ENCODE data around the gene ELP2. TPM values are rescaled to one million over a fixed set of nuclear protein-coding genes. Genes with fewer than 3 reads are reported as not detected.

ELP2 gene
- total and polyA plus RNA-seq, 4 experiments from 2014 or later: 76.3 to 143 (median 110) TPM

DNA sequence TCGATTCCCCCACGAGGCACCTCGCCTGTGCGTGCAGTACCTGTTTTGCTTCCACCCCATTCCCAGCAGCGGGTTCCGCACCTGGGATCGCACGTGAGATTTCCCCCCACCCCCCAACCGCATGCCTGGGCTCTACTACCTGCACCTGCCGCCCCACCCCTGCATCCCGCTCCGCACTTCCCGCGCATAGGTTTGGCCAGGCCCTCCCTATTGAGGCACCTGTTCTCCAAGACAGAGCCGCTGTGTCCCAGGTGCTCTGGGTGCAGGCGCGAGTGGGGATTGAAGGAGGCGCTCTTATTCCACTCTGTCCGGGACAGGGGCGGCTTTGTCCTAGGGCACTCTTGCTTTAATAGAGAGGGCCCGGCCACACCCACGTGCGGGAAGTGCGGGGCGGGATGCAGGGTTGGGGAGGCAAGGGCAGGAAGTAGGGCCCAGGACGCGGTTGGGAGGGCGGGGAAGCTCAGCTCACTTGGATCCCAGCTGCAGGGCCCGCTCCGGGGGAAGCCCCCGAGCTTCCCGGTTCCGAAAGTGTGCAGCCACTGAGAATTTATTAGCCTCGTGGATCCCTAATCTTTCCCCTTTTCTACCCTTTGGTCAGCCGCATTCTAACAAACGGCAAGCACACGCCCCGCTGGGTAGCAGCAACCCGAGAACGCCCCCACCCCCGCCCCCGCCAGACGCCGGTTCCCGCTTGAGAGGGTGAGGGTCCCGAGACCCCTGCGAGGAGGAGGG lies 56.9 kb downstream of the ELP2 start:
- Mint-ChIP-seq H3K4me3 (peak overlapping the region; percentile 80 to 87 (median 86)), H3K27ac (peak overlapping the region in 1 of 7 donors; percentile 6), H3K27me3 (peaks cover 3 to 5% of the 10 kb centered on the region in 2 donors), H3K36me3 (peaks cover 0 to 4% of the 10 kb centered on the region in 2 donors), H3K4me1 (peaks cover 2 to 9% (median 7%) of the 10 kb centered on the region in 4 donors), H3K9me3 (no peaks in the 10 kb centered on the region)
- intact Hi-C loops (cut with micrococcal nuclease): no loop called here
- Histone ChIP-seq H3K4me3 (ENCODE audit: low read length in 2 of 2) (peak overlapping the region; percentile 67 to 81), H3K4me1 (ENCODE audit: insufficient read depth, low read length) (peaks cover 8% of the 10 kb centered on the region), H3K9me3 (ENCODE audit: control insufficient read depth in 1 of 2, low read length in 2 of 2) (no peaks in the 10 kb centered on the region), H3K36me3 (ENCODE audit: insufficient read depth, low read length) (no peaks in the 10 kb centered on the region), H3K27me3 (ENCODE audit: insufficient read depth, low read length) (no peaks in the 10 kb centered on the region), H3K27ac (ENCODE audit: low read depth, low read length) (peak overlapping the region; percentile 22)
- CTCF ChIA-PET (ENCODE audit: partially characterized antibody): no interaction called here
- POLR2A ChIA-PET (ENCODE audit: partially characterized antibody): no interaction called here
- DNase-seq: peak in 1 of 5 donors; percentile 8

DNA sequence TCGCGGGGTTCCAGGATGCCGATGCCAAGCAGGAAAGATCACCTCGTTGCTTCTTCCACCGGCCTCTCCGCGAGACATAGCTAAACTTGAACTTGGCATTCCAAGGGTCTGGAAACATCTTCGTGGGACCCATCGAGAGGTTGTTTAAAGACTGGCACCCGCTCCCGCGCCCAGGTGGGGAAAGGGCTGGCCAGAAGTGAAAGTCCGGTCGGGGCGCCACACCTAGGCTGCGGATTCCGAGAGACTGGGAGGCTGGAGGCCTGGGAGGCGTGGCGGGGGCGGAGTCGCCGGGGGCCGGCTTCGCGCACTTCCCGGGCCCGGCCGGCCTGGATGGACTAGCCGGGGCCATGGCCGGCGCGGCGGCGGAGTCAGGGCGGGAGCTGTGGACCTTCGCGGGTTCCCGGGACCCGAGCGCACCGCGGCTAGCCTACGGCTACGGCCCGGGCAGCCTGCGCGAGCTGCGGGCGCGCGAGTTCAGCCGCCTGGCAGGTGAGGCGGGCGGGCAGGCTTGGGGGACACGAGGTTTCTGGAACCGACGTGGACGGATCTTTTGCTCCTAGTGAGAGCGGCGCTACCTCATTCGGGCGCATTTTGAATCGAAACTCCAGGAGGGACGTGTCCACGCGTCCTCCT lies 57.6 kb downstream of the ELP2 start, which contains the start of gene MOCOS:
Gene MOCOS (plus strand): TSS at position 305 of the 633 bp plus-strand sequence. CDS start 43 bp downstream, at position 348.
- H3K27ac ChIP-seq (ENCODE audit: low read depth, low read length): peak within 1 kb of the TSS; percentile 22
- CTCF ChIA-PET (ENCODE audit: partially characterized antibody): no interaction called here
- peaks cover 3 to 5% of the 10 kb centered on the region in 2 donors for H3K27me3 Mint-ChIP-seq

DNA sequence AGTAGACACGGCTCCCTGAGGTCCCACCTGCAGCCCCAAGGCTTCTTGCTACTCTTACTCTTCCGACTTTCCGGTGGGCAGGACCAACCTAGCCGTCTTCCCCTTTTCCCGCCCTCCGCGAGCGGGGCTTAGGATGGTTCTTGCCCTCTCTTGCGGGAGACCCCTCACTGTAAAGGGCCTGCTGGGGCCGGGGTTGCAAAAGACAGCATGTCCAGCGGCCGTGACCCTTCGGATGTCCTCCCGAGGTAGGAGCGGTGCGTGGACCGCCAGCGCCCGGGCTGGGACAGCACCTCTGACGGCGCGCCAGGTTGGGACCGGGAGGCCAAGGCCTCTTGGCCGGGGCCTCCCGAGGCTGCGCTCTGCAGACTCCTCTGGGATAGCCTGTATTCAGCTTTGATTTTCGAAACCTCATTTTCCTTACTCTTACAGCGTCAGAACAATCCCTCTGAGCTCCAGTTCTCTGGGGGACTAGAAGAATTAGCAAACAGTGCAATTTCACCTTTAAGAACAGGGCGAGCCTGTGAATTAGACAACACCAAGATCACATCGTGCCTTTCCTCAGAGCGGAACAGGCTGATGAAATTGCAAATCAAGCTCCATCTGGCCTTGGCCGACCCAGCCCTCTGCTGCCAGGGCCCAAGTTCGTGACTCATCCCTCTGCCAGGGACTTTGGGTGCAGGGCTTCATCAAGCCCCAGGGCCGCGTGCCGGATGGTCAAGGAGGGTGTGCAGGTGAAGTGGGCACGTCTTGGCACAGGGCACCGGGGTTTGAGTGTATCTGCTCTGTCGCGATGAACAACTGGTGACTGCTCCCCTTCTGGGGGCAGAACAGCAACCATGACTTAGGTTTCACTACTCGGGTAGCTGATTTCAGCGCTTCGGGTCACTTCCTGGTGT lies 58.4 kb downstream of the ELP2 start:
- CTCF ChIA-PET (ENCODE audit: partially characterized antibody): no interaction called here
- H3K4me1 Mint-ChIP-seq: peaks cover 2 to 9% (median 6%) of the 10 kb centered on the region in 4 donors

More for the DNA sequence above, 57.6 kb downstream of the ELP2 start, which contains the start of gene MOCOS:
- H3K36me3 Mint-ChIP-seq: peaks cover 0 to 4% of the 10 kb centered on the region in 2 donors
- no peaks in the 10 kb centered on the region for H3K9me3 Mint-ChIP-seq
- intact Hi-C loops (cut with micrococcal nuclease): no loop called here
- POLR2A ChIA-PET (ENCODE audit: partially characterized antibody): interaction anchor here (0.6 kb wide), 1 partner anchor 58 kb away, joined by 3 read pairs; the partner anchor contains the start of gene SLC39A6
- H3K4me3 Mint-ChIP-seq: peak within 1 kb of the TSS; percentile 84 to 88 (median 86)
- peaks cover 2 to 9% (median 6%) of the 10 kb centered on the region in 4 donors for H3K4me1 Mint-ChIP-seq
- peak within 1 kb of the TSS in 4 of 7 donors; percentile 16 to 80 (median 54) for H3K27ac Mint-ChIP-seq
- Histone ChIP-seq H3K4me3 (ENCODE audit: low read length in 2 of 2) (peak within 1 kb of the TSS; percentile 67 to 81), H3K9me3 (ENCODE audit: control insufficient read depth in 1 of 2, low read length in 2 of 2) (no peaks in the 10 kb centered on the region), H3K27me3 (ENCODE audit: insufficient read depth, low read length) (no peaks in the 10 kb centered on the region), H3K36me3 (ENCODE audit: insufficient read depth, low read length) (no peaks in the 10 kb centered on the region), H3K4me1 (ENCODE audit: insufficient read depth, low read length) (peaks cover 8% of the 10 kb centered on the region)
- DNase-seq: peak; percentile 22 to 55 (median 30)

DNA sequence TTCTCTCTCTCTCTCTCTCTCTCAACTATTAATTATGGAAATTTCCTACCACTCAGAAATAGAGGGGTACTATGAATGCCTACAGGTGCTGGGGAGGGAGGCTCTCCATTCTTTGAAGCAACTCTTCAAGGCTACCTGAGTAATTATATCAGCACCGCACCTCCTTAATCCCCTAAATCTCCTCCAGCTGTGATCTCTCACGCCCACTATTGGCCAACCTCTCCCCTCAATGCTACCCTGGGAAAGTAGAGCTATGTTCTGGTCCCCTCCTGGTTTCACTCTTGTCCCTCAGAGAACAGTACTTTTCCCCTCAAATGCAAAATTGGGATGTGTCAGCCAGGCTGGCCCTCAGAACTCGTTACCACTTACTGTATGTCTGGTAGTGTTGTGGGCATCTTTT lies 59.2 kb downstream of the ELP2 start:
- Mint-ChIP-seq H3K36me3 (peaks cover 0 to 4% of the 10 kb centered on the region in 2 donors), H3K4me3 (peak overlapping the region; percentile 80 to 88 (median 82)), H3K27me3 (peaks cover 4 to 7% of the 10 kb centered on the region in 2 donors), H3K27ac (peak overlapping the region in 1 of 7 donors; percentile 58), H3K9me3 (no peaks in the 10 kb centered on the region), H3K4me1 (peaks cover 2 to 9% (median 6%) of the 10 kb centered on the region in 4 donors)
- H3K27ac ChIP-seq (ENCODE audit: low read depth, low read length): no peak overlapping the region
- no peaks in the 10 kb centered on the region for H3K27me3 ChIP-seq (ENCODE audit: insufficient read depth, low read length)
- no peak for DNase-seq
- ChIA-PET POLR2A (ENCODE audit: partially characterized antibody) (no interaction called here), CTCF (ENCODE audit: partially characterized antibody) (interaction anchor here (1.1 kb wide), 1 partner anchor 96 kb away, joined by 3 read pairs; no protein-coding TSS in a partner anchor)
- no peaks in the 10 kb centered on the region for H3K36me3 ChIP-seq (ENCODE audit: insufficient read depth, low read length)
- no peak overlapping the region for H3K4me3 ChIP-seq (ENCODE audit: low read length in 2 of 2)
- intact Hi-C loops (cut with micrococcal nuclease): no loop called here
- no peaks in the 10 kb centered on the region for H3K9me3 ChIP-seq (ENCODE audit: control insufficient read depth in 1 of 2, low read length in 2 of 2)
- H3K4me1 ChIP-seq (ENCODE audit: insufficient read depth, low read length): peaks cover 8% of the 10 kb centered on the region

More for the DNA sequence above, 58.4 kb downstream of the ELP2 start:
- Histone ChIP-seq H3K36me3 (ENCODE audit: insufficient read depth, low read length) (no peaks in the 10 kb centered on the region), H3K27ac (ENCODE audit: low read depth, low read length) (peak overlapping the region; percentile 22), H3K27me3 (ENCODE audit: insufficient read depth, low read length) (no peaks in the 10 kb centered on the region), H3K4me1 (ENCODE audit: insufficient read depth, low read length) (peaks cover 8% of the 10 kb centered on the region), H3K4me3 (ENCODE audit: low read length in 2 of 2) (peak overlapping the region; percentile 47 to 67), H3K9me3 (ENCODE audit: control insufficient read depth in 1 of 2, low read length in 2 of 2) (no peaks in the 10 kb centered on the region)
- H3K27ac Mint-ChIP-seq: peak overlapping the region in 3 of 7 donors; percentile 16 to 80 (median 32)
- intact Hi-C loops (cut with micrococcal nuclease): no loop called here
- H3K27me3 Mint-ChIP-seq: peaks cover 3 to 5% of the 10 kb centered on the region in 2 donors
- POLR2A ChIA-PET (ENCODE audit: partially characterized antibody): interaction anchor here (0.6 kb wide), 1 partner anchor 59 kb away, joined by 3 read pairs; the partner anchor contains the start of gene SLC39A6
- peak overlapping the region; percentile 80 to 88 (median 82) for H3K4me3 Mint-ChIP-seq
- peaks cover 0 to 4% of the 10 kb centered on the region in 2 donors for H3K36me3 Mint-ChIP-seq
- DNase-seq: no peak
- H3K9me3 Mint-ChIP-seq: no peaks in the 10 kb centered on the region

DNA sequence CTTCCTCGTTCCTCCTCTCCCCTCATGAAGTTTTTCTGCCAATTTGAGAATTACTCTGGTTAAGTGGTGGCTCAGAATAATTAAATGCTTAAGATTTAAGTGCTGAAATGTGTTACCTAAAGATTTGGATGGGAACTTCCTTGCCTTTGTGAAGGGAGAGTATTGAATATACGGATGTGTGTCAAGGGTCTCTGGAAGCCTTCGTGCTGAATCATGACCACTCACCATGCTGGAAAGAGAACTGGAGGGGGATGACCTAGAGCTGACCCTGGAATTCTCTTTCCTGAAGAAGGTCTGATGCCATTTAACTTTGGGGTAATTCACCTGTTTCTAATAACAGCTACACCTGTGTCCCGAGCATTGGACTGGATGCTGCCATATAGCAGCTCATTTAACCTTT lies 59.8 kb downstream of the ELP2 start:
- intact Hi-C loops (cut with micrococcal nuclease): no loop called here
- peaks cover 8% of the 10 kb centered on the region for H3K4me1 ChIP-seq (ENCODE audit: insufficient read depth, low read length)
- H3K9me3 ChIP-seq (ENCODE audit: control insufficient read depth in 1 of 2, low read length in 2 of 2): no peaks in the 10 kb centered on the region
- no peaks in the 10 kb centered on the region for H3K27me3 ChIP-seq (ENCODE audit: insufficient read depth, low read length)
- peaks cover 4 to 7% of the 10 kb centered on the region in 2 donors for H3K27me3 Mint-ChIP-seq
- ChIA-PET POLR2A (ENCODE audit: partially characterized antibody) (no interaction called here), CTCF (ENCODE audit: partially characterized antibody) (interaction anchor here (0.8 to 1.1 kb wide), 2 partner anchors 9 to 95 kb away, joined by 3 to 4 read pairs; no protein-coding TSS in a partner anchor)
- H3K9me3 Mint-ChIP-seq: no peaks in the 10 kb centered on the region
- H3K4me3 ChIP-seq (ENCODE audit: low read length in 2 of 2): no peak overlapping the region
- H3K4me1 Mint-ChIP-seq: peaks cover 2 to 9% (median 6%) of the 10 kb centered on the region in 4 donors
- peaks cover 0 to 4% of the 10 kb centered on the region in 2 donors for H3K36me3 Mint-ChIP-seq
- no peak for DNase-seq
- peak overlapping the region in 1 of 8 donors; percentile 88 for H3K4me3 Mint-ChIP-seq
- no peak overlapping the region for H3K27ac Mint-ChIP-seq
- H3K36me3 ChIP-seq (ENCODE audit: insufficient read depth, low read length): no peaks in the 10 kb centered on the region
- H3K27ac ChIP-seq (ENCODE audit: low read depth, low read length): no peak overlapping the region

DNA sequence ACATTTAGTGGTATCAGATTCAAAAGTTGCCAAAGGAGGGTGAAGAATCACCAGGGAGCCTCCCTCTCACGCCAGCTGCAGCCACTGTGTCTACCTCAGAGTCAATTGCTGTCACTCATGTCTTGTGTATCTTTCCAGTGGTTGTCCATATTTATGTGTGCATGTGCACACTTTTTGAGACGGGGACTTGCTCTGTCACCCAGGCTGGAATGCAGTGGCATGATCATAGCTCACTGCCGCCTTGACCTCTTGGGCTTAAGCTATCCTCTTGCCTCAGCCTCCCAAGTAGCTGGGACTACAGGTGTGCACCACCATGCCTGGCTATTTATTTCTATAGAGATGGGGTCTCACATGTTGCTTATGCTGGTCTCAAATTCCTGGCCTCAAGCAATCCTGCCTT lies 61.6 kb downstream of the ELP2 start:
- DNase-seq: no peak
- CTCF ChIA-PET (ENCODE audit: partially characterized antibody): no interaction called here
- Mint-ChIP-seq H3K27me3 (peaks cover 4 to 7% of the 10 kb centered on the region in 2 donors), H3K9me3 (no peaks in the 10 kb centered on the region), H3K4me1 (peaks cover 2 to 8% (median 4%) of the 10 kb centered on the region in 4 donors), H3K36me3 (peaks cover 0 to 4% of the 10 kb centered on the region in 2 donors), H3K27ac (no peak overlapping the region), H3K4me3 (no peak overlapping the region)
- H3K27ac ChIP-seq (ENCODE audit: low read depth, low read length): no peak overlapping the region
- no peaks in the 10 kb centered on the region for H3K27me3 ChIP-seq (ENCODE audit: insufficient read depth, low read length)
- H3K4me1 ChIP-seq (ENCODE audit: insufficient read depth, low read length): peaks cover 8% of the 10 kb centered on the region
- POLR2A ChIA-PET (ENCODE audit: partially characterized antibody): no interaction called here
- intact Hi-C loops (cut with micrococcal nuclease): no loop called here
- H3K9me3 ChIP-seq (ENCODE audit: control insufficient read depth in 1 of 2, low read length in 2 of 2): no peaks in the 10 kb centered on the region
- no peak overlapping the region for H3K4me3 ChIP-seq (ENCODE audit: low read length in 2 of 2)
- H3K36me3 ChIP-seq (ENCODE audit: insufficient read depth, low read length): no peaks in the 10 kb centered on the region
